Activated CD8-positive, alpha-beta T cell treated with anti-CD3 and anti-CD28 coated beads for 36 hours (primary cell): Measurements from ENCODE around the gene LMNA. TPM values are rescaled to one million over a fixed set of nuclear protein-coding genes. Genes with fewer than 3 reads are reported as not detected.
A peak's percentile ranks its signal among the peaks of the same experiment; 100 is the strongest.

Source experiments
- ATAC-seq: fragments of 200-7000 bp; cut with Tn5 transposase; one replicate; pipeline ENCODE4 v1.10.0; 2021; ENCODE audit warnings: mild to moderate bottlenecking, moderate library complexity
- CTCF ChIA-PET: fragments of 350-600 bp; sonication (Branson Sonifier 250); formaldehyde crosslinking; loops from one replicate; lab custom pipeline; 2021; ENCODE audit warnings: antibody characterized with exemption; lab: Charles Lee
- POLR2A ChIA-PET: fragments of 350-600 bp; sonication (Branson Sonifier 250); formaldehyde crosslinking; loops from one replicate; lab custom pipeline; 2021; ENCODE audit warnings: antibody characterized with exemption; lab: Charles Lee
- DNase-seq: peaks from one replicate; pipeline ENCODE4 v3.0.0-alpha.2; 2020
- H3K27ac Mint-ChIP-seq: one replicate; pipeline ENCODE4 v1.8.0; 2021; ENCODE audit warnings: mild to moderate bottlenecking, mixed read lengths
- H3K27me3 Mint-ChIP-seq: one replicate; pipeline ENCODE4 v1.8.0; 2021; ENCODE audit warnings: mixed read lengths
- H3K36me3 Mint-ChIP-seq: one replicate; pipeline ENCODE4 v1.8.0; 2021; ENCODE audit warnings: low read depth, mixed read lengths
- H3K4me1 Mint-ChIP-seq: one replicate; pipeline ENCODE4 v1.8.0; 2021; ENCODE audit warnings: low read depth, mixed read lengths
- H3K4me3 Mint-ChIP-seq: one replicate; pipeline ENCODE4 v1.8.0; 2021; ENCODE audit warnings: mild to moderate bottlenecking, moderate library complexity, mixed read lengths
- H3K9me3 Mint-ChIP-seq: one replicate; pipeline ENCODE4 v1.8.0; 2021; ENCODE audit warnings: mixed read lengths
- intact Hi-C: fragments of 100-400 bp; cut with micrococcal nuclease; formaldehyde crosslinking; loops from one replicate; pipeline ENCODE4 v1.10.0; 2022
- total RNA-seq, 2 experiments: library from RNA; stranded (reverse); gene quantifications; one replicate each; pipeline ENCODE4 v1.2.3, GENCODE V29; 2021
- TF ChIP-seq, protein P1 (sequence below): fragments of 200-600 bp; IDR thresholded peaks from one replicate; pipeline ENCODE4 v1.8.0; 2022; ENCODE audit warnings: antibody characterized with exemption, mild to moderate bottlenecking

Gene LMNA
- total RNA-seq, 2 experiments from 2014 or later: 51.8 to 56.6 TPM

GRCh38 chr1:156111355-156111962 lies 3.1 kb upstream of the LMNA start:
- POLR2A ChIA-PET: interaction anchor here (1.4 to 10.2 kb wide), 2 partner anchors 14 to 17 kb away, joined by 4 to 94 read pairs; no protein-coding TSS in a partner anchor
- no peak overlapping the region for H3K27ac Mint-ChIP-seq

DNA sequence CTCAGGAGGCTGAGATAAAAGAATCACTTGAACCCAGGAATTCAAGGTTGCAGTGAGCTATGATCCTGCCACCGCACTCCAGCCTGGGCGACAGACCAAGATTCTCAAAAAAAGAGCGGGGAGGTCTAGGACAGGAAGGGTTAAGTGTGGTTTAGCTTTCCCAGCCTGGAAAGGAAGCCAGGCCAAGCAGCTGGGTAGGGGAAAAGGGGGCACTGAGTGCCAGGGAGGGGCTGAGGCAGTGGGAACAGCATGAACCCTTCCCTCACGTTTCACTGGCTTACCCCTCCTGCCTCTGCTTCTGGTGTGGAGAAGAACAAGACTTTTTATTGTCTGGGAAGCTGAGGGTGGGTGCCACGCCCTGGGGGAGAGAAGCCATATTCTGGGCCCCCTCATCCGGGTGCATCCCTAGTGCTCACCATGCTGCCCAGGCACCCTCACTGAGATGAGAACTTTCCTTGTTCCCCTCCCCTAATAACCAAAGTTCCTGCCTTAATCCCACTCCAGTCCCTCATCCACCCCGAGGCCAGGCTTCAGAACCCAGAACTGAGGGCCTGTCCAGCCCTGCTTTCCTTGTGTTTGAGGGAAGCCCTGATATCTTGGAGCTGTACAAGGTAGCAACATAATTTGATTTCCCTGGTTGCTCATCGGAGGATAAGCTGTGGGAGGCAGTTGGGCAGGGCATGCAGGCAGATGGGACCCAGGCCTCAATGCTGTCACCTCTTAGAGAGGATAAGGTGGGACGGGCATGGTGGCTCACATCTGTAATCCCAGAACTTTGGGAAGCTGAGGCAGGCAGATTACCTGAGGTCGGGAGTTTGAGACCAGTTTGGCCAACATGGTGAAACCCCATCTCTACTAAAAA lies 2.0 kb upstream of the LMNA start:
- H3K27ac Mint-ChIP-seq: no peak overlapping the region
- peaks cover 43% of the 10 kb centered on the region for H3K4me1 Mint-ChIP-seq

More at GRCh38 chr1:156111355-156111962, 3.1 kb upstream of the LMNA start:
- CTCF ChIA-PET: interaction anchor here (11.1 to 14.1 kb wide), 2 partner anchors 17 to 18 kb away, joined by 103 to 164 read pairs; no protein-coding TSS in a partner anchor
- Mint-ChIP-seq H3K36me3 (no peaks in the 10 kb centered on the region), H3K9me3 (no peaks in the 10 kb centered on the region), H3K27me3 (peaks cover 8% of the 10 kb centered on the region), H3K4me3 (no peak overlapping the region), H3K4me1 (peaks cover 50% of the 10 kb centered on the region)
- TF ChIP-seq, protein P1, sequence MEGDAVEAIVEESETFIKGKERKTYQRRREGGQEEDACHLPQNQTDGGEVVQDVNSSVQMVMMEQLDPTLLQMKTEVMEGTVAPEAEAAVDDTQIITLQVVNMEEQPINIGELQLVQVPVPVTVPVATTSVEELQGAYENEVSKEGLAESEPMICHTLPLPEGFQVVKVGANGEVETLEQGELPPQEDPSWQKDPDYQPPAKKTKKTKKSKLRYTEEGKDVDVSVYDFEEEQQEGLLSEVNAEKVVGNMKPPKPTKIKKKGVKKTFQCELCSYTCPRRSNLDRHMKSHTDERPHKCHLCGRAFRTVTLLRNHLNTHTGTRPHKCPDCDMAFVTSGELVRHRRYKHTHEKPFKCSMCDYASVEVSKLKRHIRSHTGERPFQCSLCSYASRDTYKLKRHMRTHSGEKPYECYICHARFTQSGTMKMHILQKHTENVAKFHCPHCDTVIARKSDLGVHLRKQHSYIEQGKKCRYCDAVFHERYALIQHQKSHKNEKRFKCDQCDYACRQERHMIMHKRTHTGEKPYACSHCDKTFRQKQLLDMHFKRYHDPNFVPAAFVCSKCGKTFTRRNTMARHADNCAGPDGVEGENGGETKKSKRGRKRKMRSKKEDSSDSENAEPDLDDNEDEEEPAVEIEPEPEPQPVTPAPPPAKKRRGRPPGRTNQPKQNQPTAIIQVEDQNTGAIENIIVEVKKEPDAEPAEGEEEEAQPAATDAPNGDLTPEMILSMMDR: no peak
- no peak for ATAC-seq
- intact Hi-C loops: no loop called here
- DNase-seq: no peak

DNA sequence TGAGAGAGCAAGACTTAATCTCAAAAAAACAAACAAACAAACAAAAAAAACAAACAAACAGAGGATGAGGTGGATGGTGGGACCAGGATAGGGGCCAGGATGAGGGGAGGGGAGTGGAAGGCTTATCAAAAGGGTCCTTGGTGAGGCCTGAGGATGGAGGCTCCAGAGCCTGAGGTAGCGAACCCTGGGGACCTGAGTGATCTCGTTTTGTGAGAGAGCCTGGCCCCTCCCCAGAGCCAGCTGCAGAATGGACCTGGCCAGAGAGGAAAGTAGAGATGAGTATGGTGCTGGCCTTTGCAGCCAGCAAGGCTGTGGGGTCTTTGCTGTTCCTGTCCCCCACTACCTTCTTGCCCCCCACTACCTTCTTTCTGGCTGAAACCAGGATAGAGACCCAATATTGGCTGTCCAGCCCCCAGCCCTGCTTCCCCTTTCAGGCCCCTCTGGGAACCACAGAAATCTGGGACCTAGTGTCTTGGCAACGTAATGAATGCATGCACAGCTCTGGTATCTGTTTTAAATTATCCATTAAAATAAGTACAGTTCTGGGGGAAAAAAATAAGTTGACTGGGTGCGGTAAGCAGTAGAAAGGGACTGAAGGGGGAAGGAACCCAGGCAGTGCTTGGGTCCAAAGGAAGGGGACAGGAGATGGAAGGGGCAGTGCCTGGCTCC lies 1.1 kb upstream of the LMNA start:
- intact Hi-C loops: no loop called here
- DNase-seq (no peak), ATAC-seq (no peak)
- Mint-ChIP-seq H3K4me3 (peak overlapping the region; percentile 85), H3K27ac (peak overlapping the region; percentile 87), H3K9me3 (no peaks in the 10 kb centered on the region), H3K4me1 (peaks cover 45% of the 10 kb centered on the region), H3K27me3 (peaks cover 8% of the 10 kb centered on the region), H3K36me3 (peaks cover 2% of the 10 kb centered on the region)
- POLR2A ChIA-PET: interaction anchor here (0.6 to 10.2 kb wide), 6 partner anchors 11 to 384 kb away, joined by 3 to 94 read pairs (median 8); no protein-coding TSS in a partner anchor
- CTCF ChIA-PET: interaction anchor here (1.4 to 14.1 kb wide), 4 partner anchors 14 to 112 kb away, joined by 3 to 164 read pairs (median 56); no protein-coding TSS in a partner anchor
- TF ChIP-seq, protein P1: no peak

More for the DNA sequence above, 2.0 kb upstream of the LMNA start:
- TF ChIP-seq, protein P1: no peak
- H3K36me3 Mint-ChIP-seq: no peaks in the 10 kb centered on the region
- no peak for ATAC-seq
- no peaks in the 10 kb centered on the region for H3K9me3 Mint-ChIP-seq
- ChIA-PET CTCF (interaction anchor here (11.1 to 14.1 kb wide), 2 partner anchors 16 to 19 kb away, joined by 103 to 164 read pairs; no protein-coding TSS in a partner anchor), POLR2A (interaction anchor here (0.6 to 10.2 kb wide), 3 partner anchors 15 to 383 kb away, joined by 3 to 94 read pairs (median 4); no protein-coding TSS in a partner anchor)
- intact Hi-C loops: no loop called here
- H3K27me3 Mint-ChIP-seq: peaks cover 8% of the 10 kb centered on the region
- no peak overlapping the region for H3K4me3 Mint-ChIP-seq
- no peak for DNase-seq

- Mint-ChIP-seq H3K4me3 (peak overlapping the region; percentile 85), H3K36me3 (peaks cover 4% of the 10 kb centered on the region), H3K4me1 (peaks cover 43% of the 10 kb centered on the region), H3K27me3 (peaks cover 8% of the 10 kb centered on the region), H3K9me3 (no peaks in the 10 kb centered on the region), H3K27ac (peak overlapping the region; percentile 61)
- no peak for ATAC-seq
- peak; percentile 37 for DNase-seq
- TF ChIP-seq, protein P1: no peak
- ChIA-PET CTCF (interaction anchor here (0.6 to 14.1 kb wide), 6 partner anchors 9 to 110 kb away, joined by 3 to 164 read pairs (median 6); no protein-coding TSS in a partner anchor), POLR2A (interaction anchor here (0.6 to 10.2 kb wide), 12 partner anchors 8 to 137 kb away, joined by 3 to 94 read pairs (median 4); partner anchors contain the start of gene ARHGEF2)
- intact Hi-C loops: no loop called here
These were observed 505 bp downstream of the LMNA start for GRCh38 chr1:156114919-156115513.
